Measurements from ENCODE around the gene IGFBP5. TPM values are rescaled to one million over a fixed set of nuclear protein-coding genes. Genes with fewer than 3 reads are reported as not detected.

IGFBP5 gene
- total and polyA plus RNA-seq, 9 donors: 385 to 666 (median 463) TPM

- H3K9me3 ChIP-seq (replicated peaks; ENCODE audit: control insufficient read depth, low read depth, low read length): no peaks in the 10 kb centered on the region
Measured at GRCh38 chr2:216660496-216660895, 34.9 kb downstream of the IGFBP5 start.

GRCh38 chr2:216659276-216659675 lies 36.1 kb downstream of the IGFBP5 start:
- WGBS (ENCODE audit: insufficient coverage): 42% methylated on average over 4 of the region's 6 CpGs
- DNase-seq: no peak
- Histone ChIP-seq H3K36me3 (ENCODE audit: control insufficient read depth, insufficient read depth, low read length) (peaks cover 45% of the 10 kb centered on the region), H3K4me1 (ENCODE audit: control insufficient read depth, insufficient read depth, low read length) (peaks cover 24% of the 10 kb centered on the region), H3K4me3 (ENCODE audit: low read length) (no peak overlapping the region), H3K27ac (ENCODE audit: low read length) (no peak overlapping the region), H3K9me3 (replicated peaks; ENCODE audit: control insufficient read depth, low read depth, low read length) (no peaks in the 10 kb centered on the region), H3K27me3 (ENCODE audit: control insufficient read depth, insufficient read depth, low read length) (no peaks in the 10 kb centered on the region)

More at GRCh38 chr2:216660496-216660895, 34.9 kb downstream of the IGFBP5 start:
- H3K36me3 ChIP-seq (ENCODE audit: control insufficient read depth, insufficient read depth, low read length): peaks cover 48% of the 10 kb centered on the region
- DNase-seq: no peak
- no peak overlapping the region for H3K27ac ChIP-seq (ENCODE audit: low read length)
- H3K27me3 ChIP-seq (ENCODE audit: control insufficient read depth, insufficient read depth, low read length): no peaks in the 10 kb centered on the region
- H3K4me1 ChIP-seq (ENCODE audit: control insufficient read depth, insufficient read depth, low read length): peaks cover 33% of the 10 kb centered on the region
- no peak overlapping the region for H3K4me3 ChIP-seq (ENCODE audit: low read length)
- WGBS (ENCODE audit: insufficient coverage): 90% methylated on average over 10 of the region's 10 CpGs

GRCh38 chr2:216658757-216659156 lies 36.6 kb downstream of the IGFBP5 start:
- no peak overlapping the region for H3K27ac ChIP-seq (ENCODE audit: low read length)
- 81% methylated on average over 3 of the region's 6 CpGs for WGBS (ENCODE audit: insufficient coverage)
- no peaks in the 10 kb centered on the region for H3K9me3 ChIP-seq (replicated peaks; ENCODE audit: control insufficient read depth, low read depth, low read length)
- no peaks in the 10 kb centered on the region for H3K27me3 ChIP-seq (ENCODE audit: control insufficient read depth, insufficient read depth, low read length)
- DNase-seq: no peak
- no peak overlapping the region for H3K4me3 ChIP-seq (ENCODE audit: low read length)
- H3K4me1 ChIP-seq (ENCODE audit: control insufficient read depth, insufficient read depth, low read length): peaks cover 24% of the 10 kb centered on the region
- H3K36me3 ChIP-seq (ENCODE audit: control insufficient read depth, insufficient read depth, low read length): peaks cover 43% of the 10 kb centered on the region

- no peaks in the 10 kb centered on the region for H3K9me3 ChIP-seq (replicated peaks; ENCODE audit: control insufficient read depth, low read depth, low read length)
- no peaks in the 10 kb centered on the region for H3K27me3 ChIP-seq (ENCODE audit: control insufficient read depth, insufficient read depth, low read length)
- H3K4me3 ChIP-seq (ENCODE audit: low read length): no peak overlapping the region
- peaks cover 37% of the 10 kb centered on the region for H3K36me3 ChIP-seq (ENCODE audit: control insufficient read depth, insufficient read depth, low read length)
- 20% methylated on average over 1 of the region's 7 CpGs for WGBS (ENCODE audit: insufficient coverage)
- peaks cover 24% of the 10 kb centered on the region for H3K4me1 ChIP-seq (ENCODE audit: control insufficient read depth, insufficient read depth, low read length)
- no peak overlapping the region for H3K27ac ChIP-seq (ENCODE audit: low read length)
- DNase-seq: peak; percentile 39
Measured at GRCh38 chr2:216657980-216658379, 37.4 kb downstream of the IGFBP5 start.

GRCh38 chr2:216657086-216657855 lies 38.1 kb downstream of the IGFBP5 start:
- DNase-seq: no peak
- no peaks in the 10 kb centered on the region for H3K27me3 ChIP-seq (ENCODE audit: control insufficient read depth, insufficient read depth, low read length)
- whole genome bisulfite sequencing (ENCODE audit: insufficient coverage): 71% methylated on average over 14 of the region's 16 CpGs
- peaks cover 24% of the 10 kb centered on the region for H3K4me1 ChIP-seq (ENCODE audit: control insufficient read depth, insufficient read depth, low read length)
- H3K27ac ChIP-seq (ENCODE audit: low read length): no peak overlapping the region
- H3K4me3 ChIP-seq (ENCODE audit: low read length): no peak overlapping the region
- H3K36me3 ChIP-seq (ENCODE audit: control insufficient read depth, insufficient read depth, low read length): peaks cover 32% of the 10 kb centered on the region
- H3K9me3 ChIP-seq (replicated peaks; ENCODE audit: control insufficient read depth, low read depth, low read length): no peaks in the 10 kb centered on the region

GRCh38 chr2:216654528-216655052 lies 40.8 kb downstream of the IGFBP5 start:
- no peak overlapping the region for H3K4me3 ChIP-seq (ENCODE audit: low read length)
- 67% methylated on average over 1 of the region's 2 CpGs for WGBS (ENCODE audit: insufficient coverage)
- peaks cover 14% of the 10 kb centered on the region for H3K36me3 ChIP-seq (ENCODE audit: control insufficient read depth, insufficient read depth, low read length)
- DNase-seq: no peak
- H3K27ac ChIP-seq (ENCODE audit: low read length): no peak overlapping the region
- H3K4me1 ChIP-seq (ENCODE audit: control insufficient read depth, insufficient read depth, low read length): peaks cover 36% of the 10 kb centered on the region
- H3K27me3 ChIP-seq (ENCODE audit: control insufficient read depth, insufficient read depth, low read length): no peaks in the 10 kb centered on the region
- no peaks in the 10 kb centered on the region for H3K9me3 ChIP-seq (replicated peaks; ENCODE audit: control insufficient read depth, low read depth, low read length)

GRCh38 chr2:216653931-216654365 lies 41.4 kb downstream of the IGFBP5 start:
- H3K27ac ChIP-seq (ENCODE audit: low read length): no peak overlapping the region
- H3K27me3 ChIP-seq (ENCODE audit: control insufficient read depth, insufficient read depth, low read length): no peaks in the 10 kb centered on the region
- H3K9me3 ChIP-seq (replicated peaks; ENCODE audit: control insufficient read depth, low read depth, low read length): no peaks in the 10 kb centered on the region
- H3K4me1 ChIP-seq (ENCODE audit: control insufficient read depth, insufficient read depth, low read length): peaks cover 35% of the 10 kb centered on the region
- no peak overlapping the region for H3K4me3 ChIP-seq (ENCODE audit: low read length)
- H3K36me3 ChIP-seq (ENCODE audit: control insufficient read depth, insufficient read depth, low read length): peaks cover 11% of the 10 kb centered on the region
- DNase-seq: no peak
- 45% methylated on average over 2 of the region's 2 CpGs for WGBS (ENCODE audit: insufficient coverage)

GRCh38 chr2:216653093-216653799 lies 42.1 kb downstream of the IGFBP5 start:
- Histone ChIP-seq H3K27ac (ENCODE audit: low read length) (no peak overlapping the region), H3K27me3 (ENCODE audit: control insufficient read depth, insufficient read depth, low read length) (no peaks in the 10 kb centered on the region), H3K9me3 (replicated peaks; ENCODE audit: control insufficient read depth, low read depth, low read length) (no peaks in the 10 kb centered on the region), H3K36me3 (ENCODE audit: control insufficient read depth, insufficient read depth, low read length) (peaks cover 11% of the 10 kb centered on the region), H3K4me3 (ENCODE audit: low read length) (no peak overlapping the region), H3K4me1 (ENCODE audit: control insufficient read depth, insufficient read depth, low read length) (peaks cover 31% of the 10 kb centered on the region)
- DNase-seq: no peak
- WGBS (ENCODE audit: insufficient coverage): 86% methylated on average over 1 of the region's 4 CpGs

GRCh38 chr2:216652566-216652965 lies 42.8 kb downstream of the IGFBP5 start:
- 20% methylated on average over 2 of the region's 4 CpGs for WGBS (ENCODE audit: insufficient coverage)
- peaks cover 26% of the 10 kb centered on the region for H3K4me1 ChIP-seq (ENCODE audit: control insufficient read depth, insufficient read depth, low read length)
- no peaks in the 10 kb centered on the region for H3K27me3 ChIP-seq (ENCODE audit: control insufficient read depth, insufficient read depth, low read length)
- no peak overlapping the region for H3K27ac ChIP-seq (ENCODE audit: low read length)
- DNase-seq: no peak
- H3K9me3 ChIP-seq (replicated peaks; ENCODE audit: control insufficient read depth, low read depth, low read length): no peaks in the 10 kb centered on the region
- H3K36me3 ChIP-seq (ENCODE audit: control insufficient read depth, insufficient read depth, low read length): peaks cover 11% of the 10 kb centered on the region
- no peak overlapping the region for H3K4me3 ChIP-seq (ENCODE audit: low read length)

- WGBS (ENCODE audit: insufficient coverage): 100% methylated on average over 2 of the region's 6 CpGs
- H3K4me3 ChIP-seq (ENCODE audit: low read length): no peak overlapping the region
- H3K9me3 ChIP-seq (replicated peaks; ENCODE audit: control insufficient read depth, low read depth, low read length): no peaks in the 10 kb centered on the region
- H3K27me3 ChIP-seq (ENCODE audit: control insufficient read depth, insufficient read depth, low read length): no peaks in the 10 kb centered on the region
- peak; percentile 70 for DNase-seq
- H3K4me1 ChIP-seq (ENCODE audit: control insufficient read depth, insufficient read depth, low read length): peaks cover 19% of the 10 kb centered on the region
- no peak overlapping the region for H3K27ac ChIP-seq (ENCODE audit: low read length)
- H3K36me3 ChIP-seq (ENCODE audit: control insufficient read depth, insufficient read depth, low read length): peaks cover 10% of the 10 kb centered on the region
Measured at GRCh38 chr2:216651351-216651881, 43.9 kb downstream of the IGFBP5 start.
